HG03432 (cell line): ENCODE data around the gene STYXL2.
A peak's percentile ranks its signal among the peaks of the same experiment; 100 is the strongest.

Experiments
- ATAC-seq: cut with Tn5 transposase; IDR thresholded peaks from one replicate; pipeline ENCODE4 v1.9.1; 2021; ENCODE audit warnings: mild to moderate bottlenecking, moderate library complexity; ENCODE audit not compliant: unreplicated experiment

The STYXL2 gene

GRCh38 chr1:167093846-167094516 is at the start of gene STYXL2:
STYXL2 (plus strand) TSS chr1:167094075; CDS start chr1:167094850, 775 bp downstream.
- no peak for ATAC-seq

- ATAC-seq, result no peak
Observed at GRCh38 chr1:167051907-167052306, 42.0 kb upstream of the STYXL2 start.

- no peak for ATAC-seq
Observed at GRCh38 chr1:167052389-167052788, 41.5 kb upstream of the STYXL2 start.

GRCh38 chr1:167054531-167054930 is 39.3 kb upstream of the STYXL2 start:
- ATAC-seq, result no peak

GRCh38 chr1:167054946-167055630 is 38.8 kb upstream of the STYXL2 start:
- no peak for ATAC-seq

- ATAC-seq, result no peak
Observed at GRCh38 chr1:167056529-167057231, 37.2 kb upstream of the STYXL2 start.

GRCh38 chr1:167057241-167057688 is 36.6 kb upstream of the STYXL2 start:
- ATAC-seq, result peak; percentile 68

- ATAC-seq, result peak; percentile 50
Observed at GRCh38 chr1:167059045-167059808, 34.6 kb upstream of the STYXL2 start.

- ATAC-seq, result no peak
Observed at GRCh38 chr1:167059809-167060107, 34.1 kb upstream of the STYXL2 start.

- no peak for ATAC-seq
Observed at GRCh38 chr1:167060141-167061072, 33.5 kb upstream of the STYXL2 start.

GRCh38 chr1:167061073-167061464 is 32.8 kb upstream of the STYXL2 start:
- ATAC-seq, result no peak

- no peak for ATAC-seq
Observed at GRCh38 chr1:167064621-167065020, 29.3 kb upstream of the STYXL2 start.

GRCh38 chr1:167065471-167065870 is 28.4 kb upstream of the STYXL2 start:
- ATAC-seq, result no peak

- peak; percentile 81 for ATAC-seq
Observed at GRCh38 chr1:167066333-167067122, 27.3 kb upstream of the STYXL2 start.

GRCh38 chr1:167067904-167068303 is 26.0 kb upstream of the STYXL2 start:
- ATAC-seq, result no peak

- ATAC-seq, result no peak
Observed at GRCh38 chr1:167068761-167069160, 25.1 kb upstream of the STYXL2 start.

GRCh38 chr1:167071286-167071685 is 22.6 kb upstream of the STYXL2 start:
- ATAC-seq, result no peak

- ATAC-seq, result no peak
Observed at GRCh38 chr1:167076136-167076710, 17.7 kb upstream of the STYXL2 start.
